GM18868 (cell line): ENCODE results near the gene SEC11A.
"Not testable (repeated sequence)": the region's sequence is repeated elsewhere in the genome, so short reads cannot be mapped to it uniquely, and the experiment has no call there.

Experiments used
- ATAC-seq: cut with Tn5 transposase; IDR thresholded peaks from one replicate; pipeline ENCODE4 v1.9.1; 2021; ENCODE audit warnings: mild to moderate bottlenecking, moderate library complexity; ENCODE audit not compliant: unreplicated experiment

SEC11A gene

DNA sequence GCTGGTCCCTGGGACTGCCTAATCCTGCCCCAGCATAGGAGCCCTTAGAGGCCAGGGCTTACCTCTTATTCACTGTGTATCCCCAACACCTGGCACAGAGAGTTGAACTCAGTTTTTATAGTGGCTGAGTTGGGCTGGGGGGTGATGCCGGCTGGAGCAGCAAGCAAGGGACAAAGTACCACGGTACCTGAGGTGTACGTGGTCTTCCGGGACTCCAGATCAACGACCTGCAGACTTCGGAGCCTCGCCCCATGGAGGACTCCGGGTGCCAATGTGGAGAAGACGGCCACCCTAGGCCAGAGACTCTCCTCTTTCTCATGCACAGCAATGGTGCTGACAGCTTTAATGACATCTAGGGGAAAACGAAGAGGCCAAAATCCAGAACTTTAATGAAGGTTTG lies 69.9 kb downstream of the SEC11A start:
- no peak for ATAC-seq

DNA sequence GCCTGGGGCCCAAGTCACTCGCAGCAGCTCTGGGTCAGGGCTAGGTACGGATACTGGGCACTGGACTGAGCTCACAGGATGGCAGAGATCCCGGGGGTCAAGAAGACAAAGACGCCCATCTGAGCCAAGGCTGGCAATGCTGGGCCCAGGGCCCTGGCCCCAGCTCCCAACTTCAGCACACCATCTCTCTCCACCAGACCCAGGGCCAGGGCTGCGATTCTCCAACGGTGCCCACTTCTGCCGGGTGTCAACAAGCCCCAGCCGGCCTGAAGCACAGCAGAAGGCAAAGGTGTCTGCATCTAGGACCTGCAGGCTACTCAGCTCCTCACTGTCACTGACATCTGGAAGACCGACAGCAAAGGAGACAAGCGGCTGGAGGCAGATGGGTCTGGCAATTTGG lies 70.4 kb downstream of the SEC11A start:
- no peak for ATAC-seq

DNA sequence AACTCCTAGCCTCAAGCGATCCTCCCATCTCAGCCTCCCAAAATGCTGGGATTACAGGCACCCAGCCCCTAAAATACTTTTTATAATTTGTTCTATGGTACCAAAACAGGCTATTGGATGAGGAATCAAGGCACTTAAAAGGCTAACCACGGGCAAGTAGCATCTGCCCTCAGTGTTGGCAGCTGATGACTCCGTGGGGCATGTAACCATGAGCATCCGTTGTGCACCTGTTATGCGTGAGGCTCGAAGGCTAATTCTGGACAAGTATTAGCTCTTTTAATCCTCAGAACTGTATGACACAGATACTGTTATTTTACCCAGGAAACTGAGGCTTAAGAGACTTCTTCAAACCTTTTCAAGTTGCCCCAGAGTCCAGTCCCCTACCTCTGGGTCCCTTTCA lies 72.1 kb downstream of the SEC11A start:
- ATAC-seq: no peak

DNA sequence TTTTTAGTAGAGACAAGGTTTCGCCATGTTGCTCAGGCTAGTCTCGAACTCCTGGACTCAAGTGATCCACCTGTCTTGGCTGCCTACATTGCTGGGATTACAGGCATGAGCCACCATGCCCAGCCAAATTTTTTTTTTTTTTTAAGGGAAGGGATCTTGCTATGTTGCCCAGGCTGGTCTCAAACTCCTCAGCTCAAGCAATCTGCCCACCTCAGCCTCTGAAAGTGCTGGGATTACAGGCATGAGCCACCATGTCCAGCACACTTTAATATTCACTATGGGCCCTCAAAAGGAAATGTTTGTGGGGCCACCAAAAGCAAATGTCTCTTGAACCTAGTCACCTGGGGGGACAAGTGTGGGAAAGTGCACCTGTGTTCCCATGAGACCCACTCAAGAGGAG lies 73.3 kb downstream of the SEC11A start:
- ATAC-seq: not testable (repeated sequence)

DNA sequence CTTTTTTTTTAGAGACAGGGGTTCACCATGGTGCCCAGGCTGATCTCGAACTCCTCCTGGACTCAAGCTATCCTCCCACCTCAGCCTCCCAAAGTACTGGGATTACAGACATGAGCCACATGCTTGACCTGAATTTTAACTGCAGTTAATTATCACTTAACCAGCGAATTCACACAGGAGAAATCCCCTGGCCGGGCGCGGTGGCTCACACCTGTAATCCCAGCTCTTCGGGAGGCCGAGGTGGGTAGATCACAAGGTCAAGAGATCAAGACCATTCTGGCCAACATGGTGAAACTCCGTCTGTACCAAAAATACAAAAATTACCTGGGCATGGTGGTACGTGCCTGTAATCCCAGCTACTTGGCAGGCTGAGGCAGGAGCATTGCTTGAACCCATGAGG lies 74.1 kb downstream of the SEC11A start:
- not testable (repeated sequence) for ATAC-seq

DNA sequence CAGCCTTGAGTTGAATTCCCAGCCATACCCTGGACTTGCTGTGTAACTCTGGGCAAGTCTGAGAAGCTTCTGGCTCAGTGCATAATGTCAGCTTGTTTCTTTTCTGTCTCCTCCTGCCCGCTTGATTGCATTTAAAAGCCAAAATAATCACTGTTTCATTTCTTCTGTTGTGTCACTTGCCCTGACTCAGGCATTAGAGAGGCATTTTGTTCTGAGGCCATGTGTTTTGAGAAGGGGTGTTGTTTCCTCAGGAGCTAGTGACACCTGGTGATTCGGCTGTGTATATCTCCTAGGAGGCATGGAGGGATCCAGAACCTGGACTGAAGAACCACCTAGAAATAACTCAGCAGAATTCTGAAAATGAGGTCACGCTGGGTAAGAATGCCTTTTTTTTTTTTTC lies 77.8 kb downstream of the SEC11A start:
- no peak for ATAC-seq

DNA sequence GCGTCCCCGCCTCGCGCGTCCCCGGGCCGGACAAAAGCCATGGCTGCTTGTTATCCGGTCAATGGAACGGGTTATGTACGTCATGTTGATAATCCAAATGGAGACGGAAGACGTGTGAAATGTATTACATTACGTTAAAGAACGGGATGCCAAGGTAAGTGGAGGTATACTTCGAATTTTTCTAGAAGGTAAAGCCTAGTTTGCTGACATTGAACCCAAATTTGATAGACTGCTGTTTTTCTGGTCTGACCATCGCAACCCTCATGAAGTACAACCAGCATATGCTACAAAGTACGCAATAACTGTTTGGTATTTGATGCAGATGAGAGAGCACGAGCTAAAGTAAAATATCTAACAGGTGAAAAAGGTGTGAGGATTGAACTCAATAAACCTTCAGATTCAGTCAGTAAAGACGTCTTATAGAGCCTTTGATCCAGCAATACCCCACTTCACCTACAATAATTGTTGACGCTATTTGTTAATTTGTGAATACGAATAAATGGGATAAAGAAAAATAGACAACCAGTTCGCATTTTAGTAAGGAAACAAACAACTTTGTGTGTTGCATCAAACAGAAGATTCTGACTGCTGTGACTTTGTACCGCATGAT lies 81.6 kb downstream of the SEC11A start:
- ATAC-seq: no peak

DNA sequence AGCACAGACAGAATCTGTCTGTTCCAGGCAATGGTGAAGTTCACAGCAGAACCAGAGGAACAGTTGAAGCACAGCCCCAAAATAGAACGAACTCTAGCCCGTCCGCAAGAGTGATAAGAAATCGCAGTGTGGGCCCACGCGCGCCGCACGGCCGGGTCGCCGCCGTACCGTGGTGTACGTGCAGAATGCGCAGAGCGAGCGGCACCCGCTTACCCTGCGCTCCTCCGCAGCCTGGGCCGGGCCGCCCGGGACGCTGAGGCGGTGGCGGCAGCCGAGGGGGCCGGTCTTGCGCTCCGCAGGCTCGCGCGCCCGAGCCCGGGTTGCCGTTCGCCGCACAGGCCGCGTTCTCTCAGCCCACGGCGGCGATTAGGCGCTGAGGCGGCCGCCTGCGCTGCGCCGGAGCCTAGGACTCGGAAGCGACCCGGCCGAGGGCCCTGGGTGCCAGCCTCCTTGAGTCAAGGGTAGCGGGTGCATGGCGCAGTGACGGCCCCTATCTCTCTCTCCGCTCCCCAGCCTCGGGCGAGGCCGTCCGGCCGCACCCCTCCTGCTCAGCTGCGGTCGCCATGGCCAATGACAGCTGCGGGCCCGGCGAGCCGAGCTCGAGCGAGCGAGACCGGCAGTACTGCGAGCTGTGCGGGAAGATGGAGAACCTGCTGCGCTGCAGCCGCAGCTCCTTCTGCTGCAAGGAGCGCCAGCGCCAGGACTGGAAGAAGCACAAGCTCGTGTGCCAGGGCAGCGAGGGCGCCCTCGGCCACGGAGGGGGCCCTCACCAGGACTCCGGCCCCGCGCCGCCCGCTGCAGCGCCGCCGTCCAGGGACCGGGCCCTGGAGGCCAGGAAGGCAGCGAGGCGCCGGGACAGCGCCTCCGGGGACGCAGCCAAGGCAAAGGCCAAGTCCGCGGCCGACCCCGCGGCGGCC lies 82.4 kb downstream of the SEC11A start:
- peak; percentile 40 for ATAC-seq

DNA sequence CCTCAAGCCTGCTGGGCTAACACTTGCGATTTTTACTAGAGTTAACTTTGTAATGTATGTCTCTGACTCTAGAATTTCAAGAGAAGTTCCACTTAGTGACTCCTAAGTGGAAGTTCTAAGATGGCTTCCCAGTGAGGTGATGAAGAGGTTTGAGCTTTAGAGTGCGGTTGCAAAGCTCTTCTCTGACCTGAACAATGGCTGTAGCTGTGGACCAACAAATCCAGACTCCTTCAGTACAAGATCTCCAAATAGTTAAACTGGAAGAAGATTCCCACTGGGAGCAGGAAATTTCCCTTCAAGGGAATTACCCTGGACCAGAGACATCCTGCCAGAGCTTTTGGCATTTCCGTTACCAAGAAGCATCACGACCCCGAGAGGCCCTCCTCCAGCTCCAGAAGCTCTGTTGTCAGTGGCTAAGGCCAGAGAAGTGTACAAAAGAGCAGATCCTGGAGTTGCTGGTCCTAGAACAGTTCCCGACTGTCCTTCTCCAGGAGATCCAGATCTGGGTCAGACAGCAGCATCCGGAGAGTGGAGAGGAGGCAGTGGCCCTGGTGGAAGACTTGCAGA lies 84.2 kb downstream of the SEC11A start:
- no peak for ATAC-seq

DNA sequence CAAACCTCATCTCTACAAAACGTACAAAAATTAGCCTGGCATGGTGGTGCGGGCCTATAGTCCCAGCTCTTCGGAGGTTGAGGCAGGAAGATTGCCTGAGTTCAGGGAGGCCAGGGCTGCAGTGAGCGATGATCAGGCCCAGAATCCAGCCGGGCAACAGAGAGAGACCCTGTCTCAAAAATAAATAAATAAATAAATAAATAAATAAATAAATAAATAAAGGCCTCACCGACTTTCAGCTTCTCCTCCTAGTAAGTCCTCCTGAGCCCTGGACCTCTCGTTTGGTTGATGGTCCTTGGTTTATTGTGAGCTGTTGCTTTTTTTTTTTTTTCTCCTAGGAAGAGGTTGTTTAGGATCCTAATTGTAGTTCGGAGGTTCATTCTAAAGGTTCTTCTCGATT lies 86.9 kb downstream of the SEC11A start:
- no peak for ATAC-seq

DNA sequence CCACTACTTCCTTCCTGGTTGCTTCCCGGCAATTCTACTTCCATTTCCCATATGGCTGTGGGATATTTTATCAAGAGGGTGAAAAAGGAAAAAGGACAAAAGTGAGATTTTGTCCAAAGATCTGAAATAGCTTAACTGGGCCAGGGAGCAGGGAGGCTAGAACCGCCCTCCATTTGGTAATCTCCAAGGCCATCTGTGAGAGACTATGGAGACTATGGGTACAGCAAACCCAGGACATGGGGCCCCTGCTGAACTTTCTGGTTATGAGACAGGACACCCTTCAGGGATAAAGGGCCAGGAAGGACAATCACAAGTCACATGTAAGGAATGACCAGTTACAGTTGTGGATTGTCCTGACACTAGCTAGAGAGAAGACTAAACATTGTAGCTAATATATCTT lies 90.8 kb downstream of the SEC11A start:
- ATAC-seq: no peak

DNA sequence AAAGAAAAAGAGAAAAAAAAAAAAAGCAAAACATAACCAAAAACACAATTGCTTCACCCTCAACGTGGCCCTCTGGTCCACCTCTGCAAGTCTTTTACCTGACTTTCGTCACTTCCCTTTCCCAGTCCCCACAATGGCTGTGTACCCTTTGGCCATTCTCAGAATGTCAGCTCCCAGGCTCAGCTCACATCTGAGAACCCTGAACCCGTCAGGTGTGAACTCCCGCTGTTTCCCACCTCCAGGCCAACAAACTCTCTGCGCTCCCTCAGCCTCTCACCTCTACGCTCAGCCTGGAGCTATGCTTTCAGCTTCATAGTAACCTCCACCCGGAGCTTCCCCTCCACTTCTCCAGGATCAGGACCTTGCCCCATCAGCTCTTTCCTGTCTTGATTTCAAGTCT lies 91.6 kb downstream of the SEC11A start:
- no peak for ATAC-seq

DNA sequence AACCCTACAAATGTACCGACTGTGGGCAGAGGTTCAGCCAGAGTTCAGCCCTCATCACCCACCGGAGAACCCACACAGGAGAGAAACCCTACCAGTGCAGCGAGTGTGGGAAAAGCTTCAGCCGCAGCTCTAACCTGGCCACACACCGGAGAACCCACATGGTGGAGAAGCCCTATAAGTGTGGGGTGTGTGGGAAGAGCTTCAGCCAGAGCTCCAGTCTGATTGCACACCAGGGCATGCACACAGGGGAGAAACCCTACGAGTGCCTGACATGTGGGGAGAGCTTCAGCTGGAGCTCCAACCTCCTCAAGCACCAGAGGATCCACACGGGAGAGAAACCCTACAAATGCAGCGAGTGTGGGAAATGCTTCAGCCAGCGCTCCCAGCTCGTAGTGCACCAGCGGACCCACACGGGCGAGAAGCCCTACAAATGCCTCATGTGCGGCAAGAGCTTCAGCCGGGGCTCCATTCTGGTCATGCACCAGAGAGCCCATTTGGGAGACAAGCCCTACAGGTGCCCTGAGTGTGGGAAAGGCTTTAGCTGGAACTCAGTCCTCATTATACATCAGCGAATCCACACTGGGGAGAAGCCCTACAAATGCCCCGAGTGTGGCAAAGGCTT lies 94.5 kb downstream of the SEC11A start:
- no peak for ATAC-seq

DNA sequence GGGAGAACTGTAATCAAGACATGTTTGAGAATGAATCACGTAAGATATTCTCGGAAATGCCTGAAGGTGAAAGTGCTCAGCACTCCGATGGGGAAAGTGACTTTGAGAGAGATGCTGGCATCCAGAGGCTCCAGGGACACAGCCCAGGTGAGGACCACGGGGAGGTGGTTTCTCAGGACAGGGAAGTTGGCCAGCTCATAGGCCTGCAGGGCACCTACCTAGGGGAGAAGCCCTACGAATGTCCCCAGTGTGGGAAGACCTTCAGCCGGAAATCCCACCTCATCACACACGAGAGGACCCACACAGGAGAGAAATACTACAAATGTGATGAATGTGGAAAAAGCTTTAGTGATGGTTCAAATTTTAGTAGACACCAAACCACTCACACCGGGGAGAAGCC lies 95.3 kb downstream of the SEC11A start:
- no peak for ATAC-seq
